Sigmoid colon (tissue), 4 donors: ENCODE data around the gene KCNMB2.

Source experiments
- POLR2AphosphoS5 ChIP-seq, 4 donors: sonication (generic); formaldehyde crosslinking; IDR thresholded peaks; one replicate each; pipeline ENCODE4 v1.6.1; 2017; ENCODE audit warnings: antibody characterized with exemption in 4 of 4
- TF ChIP-seq, protein P1 (sequence below), 4 experiments: fragments of 450-650 bp in 3 of 4; fragments of 200-600 bp in 1 of 4; IDR thresholded peaks; one replicate each; pipeline ENCODE4 v1.5.1; 2016 to 2019; ENCODE audit warnings: antibody characterized with exemption in 4 of 4, mild to moderate bottlenecking in 3 of 4, moderate library complexity in 2 of 4

DNA sequence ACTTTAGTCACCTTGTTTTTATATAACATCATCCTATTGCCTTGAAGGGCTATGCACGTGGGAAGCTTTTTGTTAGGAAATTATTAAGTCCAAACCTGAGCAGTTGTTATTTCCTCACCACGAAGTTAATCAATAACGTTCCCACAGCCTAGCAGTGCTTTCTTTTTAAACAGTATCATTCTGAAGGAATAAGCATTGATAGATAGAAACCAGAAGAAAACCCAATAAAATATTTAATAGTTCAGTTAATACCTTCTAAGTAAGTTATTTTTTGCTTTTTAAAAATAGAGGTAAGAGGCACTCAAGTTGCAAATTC, 149.3 kb downstream of the KCNMB2 start:
- TF ChIP-seq, protein P1, sequence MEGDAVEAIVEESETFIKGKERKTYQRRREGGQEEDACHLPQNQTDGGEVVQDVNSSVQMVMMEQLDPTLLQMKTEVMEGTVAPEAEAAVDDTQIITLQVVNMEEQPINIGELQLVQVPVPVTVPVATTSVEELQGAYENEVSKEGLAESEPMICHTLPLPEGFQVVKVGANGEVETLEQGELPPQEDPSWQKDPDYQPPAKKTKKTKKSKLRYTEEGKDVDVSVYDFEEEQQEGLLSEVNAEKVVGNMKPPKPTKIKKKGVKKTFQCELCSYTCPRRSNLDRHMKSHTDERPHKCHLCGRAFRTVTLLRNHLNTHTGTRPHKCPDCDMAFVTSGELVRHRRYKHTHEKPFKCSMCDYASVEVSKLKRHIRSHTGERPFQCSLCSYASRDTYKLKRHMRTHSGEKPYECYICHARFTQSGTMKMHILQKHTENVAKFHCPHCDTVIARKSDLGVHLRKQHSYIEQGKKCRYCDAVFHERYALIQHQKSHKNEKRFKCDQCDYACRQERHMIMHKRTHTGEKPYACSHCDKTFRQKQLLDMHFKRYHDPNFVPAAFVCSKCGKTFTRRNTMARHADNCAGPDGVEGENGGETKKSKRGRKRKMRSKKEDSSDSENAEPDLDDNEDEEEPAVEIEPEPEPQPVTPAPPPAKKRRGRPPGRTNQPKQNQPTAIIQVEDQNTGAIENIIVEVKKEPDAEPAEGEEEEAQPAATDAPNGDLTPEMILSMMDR (IDR thresholded peaks at IDR 0.05), result no peak
- no peak for TF ChIP-seq POLR2AphosphoS5 (IDR thresholded peaks at IDR 0.05)
